ENCODE results near the gene BRS3.

BRS3 gene

GRCh38 chrX:136468391-136469103 is 19.2 kb upstream of the BRS3 start:
- POLR2A ChIA-PET, result no interaction called here
- no peaks in the 10 kb centered on the region for H3K36me3 ChIP-seq (ENCODE audit: control insufficient read depth in 4 of 4, insufficient read depth in 4 of 4, low read length in 3 of 4)
- H3K9me3 ChIP-seq (ENCODE audit: control extremely low read depth in 1 of 5, control insufficient read depth in 4 of 5, insufficient read depth in 2 of 5, low read depth in 1 of 5, low read length in 4 of 5), result peaks cover 0 to 4% (median 0%) of the 10 kb centered on the region in 5 experiments
- WGBS (ENCODE audit: insufficient coverage), result no CpG with 5 or more reads among the region's 2 CpGs
- no peak overlapping the region for H3K27ac ChIP-seq (ENCODE audit: insufficient read depth in 1 of 2, low read depth in 1 of 2, low read length in 2 of 2, poor library complexity in 1 of 2, severe bottlenecking in 2 of 2)
- DNase-seq, result no peak
- H3K4me3 ChIP-seq (ENCODE audit: control insufficient read depth in 1 of 7, extremely low read depth in 1 of 7, insufficient read depth in 4 of 7, low read depth in 2 of 7, low read length in 6 of 7), result no peak overlapping the region
- H3K27me3 ChIP-seq (replicated peaks in 2 of 5; ENCODE audit: control insufficient read depth in 4 of 5, insufficient read depth in 5 of 5, low read length in 4 of 5), result no peaks in the 10 kb centered on the region
- H3K4me1 ChIP-seq (ENCODE audit: control extremely low read depth in 1 of 4, control insufficient read depth in 4 of 4, insufficient read depth in 4 of 4, low read length in 3 of 4), result no peaks in the 10 kb centered on the region
- CTCF ChIA-PET, result no interaction called here

GRCh38 chrX:136473663-136474062 is 14.1 kb upstream of the BRS3 start:
- Histone ChIP-seq H3K27ac (ENCODE audit: insufficient read depth in 1 of 2, low read depth in 1 of 2, low read length in 2 of 2, poor library complexity in 1 of 2, severe bottlenecking in 2 of 2) (no peak overlapping the region), H3K9me3 (ENCODE audit: control extremely low read depth in 1 of 5, control insufficient read depth in 4 of 5, insufficient read depth in 2 of 5, low read depth in 1 of 5, low read length in 4 of 5) (peaks cover 0 to 4% (median 0%) of the 10 kb centered on the region in 5 experiments), H3K27me3 (replicated peaks in 2 of 5; ENCODE audit: control insufficient read depth in 4 of 5, insufficient read depth in 5 of 5, low read length in 4 of 5) (no peaks in the 10 kb centered on the region), H3K4me1 (ENCODE audit: control extremely low read depth in 1 of 4, control insufficient read depth in 4 of 4, insufficient read depth in 4 of 4, low read length in 3 of 4) (no peaks in the 10 kb centered on the region), H3K36me3 (ENCODE audit: control insufficient read depth in 4 of 4, insufficient read depth in 4 of 4, low read length in 3 of 4) (no peaks in the 10 kb centered on the region), H3K4me3 (ENCODE audit: control insufficient read depth in 1 of 7, extremely low read depth in 1 of 7, insufficient read depth in 4 of 7, low read depth in 2 of 7, low read length in 6 of 7) (no peak overlapping the region)
- POLR2A ChIA-PET, result no interaction called here
- 65% methylated on average over 3 of the region's 4 CpGs for WGBS (ENCODE audit: insufficient coverage)
- DNase-seq, result no peak
- CTCF ChIA-PET, result no interaction called here

- H3K27ac ChIP-seq (ENCODE audit: insufficient read depth in 1 of 2, low read depth in 1 of 2, low read length in 2 of 2, poor library complexity in 1 of 2, severe bottlenecking in 2 of 2), result no peak overlapping the region
- no peak overlapping the region for H3K4me3 ChIP-seq (ENCODE audit: control insufficient read depth in 1 of 7, extremely low read depth in 1 of 7, insufficient read depth in 4 of 7, low read depth in 2 of 7, low read length in 6 of 7)
- ChIA-PET POLR2A (no interaction called here), CTCF (interaction anchor here (1.2 kb wide), 1 partner anchor 65 kb away, joined by 3 read pairs; no protein-coding TSS in a partner anchor)
- no peak for DNase-seq
- 81% methylated on average over 2 of the region's 3 CpGs for WGBS (ENCODE audit: insufficient coverage)
- H3K27me3 ChIP-seq (replicated peaks in 2 of 5; ENCODE audit: control insufficient read depth in 4 of 5, insufficient read depth in 5 of 5, low read length in 4 of 5), result no peaks in the 10 kb centered on the region
- no peaks in the 10 kb centered on the region for H3K4me1 ChIP-seq (ENCODE audit: control extremely low read depth in 1 of 4, control insufficient read depth in 4 of 4, insufficient read depth in 4 of 4, low read length in 3 of 4)
- H3K36me3 ChIP-seq (ENCODE audit: control insufficient read depth in 4 of 4, insufficient read depth in 4 of 4, low read length in 3 of 4), result no peaks in the 10 kb centered on the region
- peaks cover 0 to 4% (median 0%) of the 10 kb centered on the region in 5 experiments for H3K9me3 ChIP-seq (ENCODE audit: control extremely low read depth in 1 of 5, control insufficient read depth in 4 of 5, insufficient read depth in 2 of 5, low read depth in 1 of 5, low read length in 4 of 5)
These were observed 12.5 kb upstream of the BRS3 start for GRCh38 chrX:136475236-136475635.

GRCh38 chrX:136476501-136476900 is 11.2 kb upstream of the BRS3 start:
- 100% methylated on average over 2 of the region's 2 CpGs for WGBS (ENCODE audit: insufficient coverage)
- Histone ChIP-seq H3K27ac (ENCODE audit: insufficient read depth in 1 of 2, low read depth in 1 of 2, low read length in 2 of 2, poor library complexity in 1 of 2, severe bottlenecking in 2 of 2) (no peak overlapping the region), H3K4me3 (ENCODE audit: control insufficient read depth in 1 of 7, extremely low read depth in 1 of 7, insufficient read depth in 4 of 7, low read depth in 2 of 7, low read length in 6 of 7) (no peak overlapping the region), H3K27me3 (replicated peaks in 2 of 5; ENCODE audit: control insufficient read depth in 4 of 5, insufficient read depth in 5 of 5, low read length in 4 of 5) (no peaks in the 10 kb centered on the region), H3K9me3 (ENCODE audit: control extremely low read depth in 1 of 5, control insufficient read depth in 4 of 5, insufficient read depth in 2 of 5, low read depth in 1 of 5, low read length in 4 of 5) (peaks cover 0 to 4% (median 0%) of the 10 kb centered on the region in 5 experiments), H3K36me3 (ENCODE audit: control insufficient read depth in 4 of 4, insufficient read depth in 4 of 4, low read length in 3 of 4) (no peaks in the 10 kb centered on the region), H3K4me1 (ENCODE audit: control extremely low read depth in 1 of 4, control insufficient read depth in 4 of 4, insufficient read depth in 4 of 4, low read length in 3 of 4) (no peaks in the 10 kb centered on the region)
- ChIA-PET CTCF (interaction anchor here (1.2 kb wide), 1 partner anchor 66 kb away, joined by 3 read pairs; no protein-coding TSS in a partner anchor), POLR2A (no interaction called here)
- no peak for DNase-seq

GRCh38 chrX:136477026-136477425 is 10.7 kb upstream of the BRS3 start:
- POLR2A ChIA-PET, result no interaction called here
- Histone ChIP-seq H3K27me3 (replicated peaks in 2 of 5; ENCODE audit: control insufficient read depth in 4 of 5, insufficient read depth in 5 of 5, low read length in 4 of 5) (no peaks in the 10 kb centered on the region), H3K36me3 (ENCODE audit: control insufficient read depth in 4 of 4, insufficient read depth in 4 of 4, low read length in 3 of 4) (no peaks in the 10 kb centered on the region), H3K4me1 (ENCODE audit: control extremely low read depth in 1 of 4, control insufficient read depth in 4 of 4, insufficient read depth in 4 of 4, low read length in 3 of 4) (no peaks in the 10 kb centered on the region), H3K9me3 (ENCODE audit: control extremely low read depth in 1 of 5, control insufficient read depth in 4 of 5, insufficient read depth in 2 of 5, low read depth in 1 of 5, low read length in 4 of 5) (peaks cover 0 to 4% (median 0%) of the 10 kb centered on the region in 5 experiments), H3K4me3 (ENCODE audit: control insufficient read depth in 1 of 7, extremely low read depth in 1 of 7, insufficient read depth in 4 of 7, low read depth in 2 of 7, low read length in 6 of 7) (no peak overlapping the region), H3K27ac (ENCODE audit: insufficient read depth in 1 of 2, low read depth in 1 of 2, low read length in 2 of 2, poor library complexity in 1 of 2, severe bottlenecking in 2 of 2) (no peak overlapping the region)
- DNase-seq, result no peak
- 75% methylated on average over 2 of the region's 2 CpGs for WGBS (ENCODE audit: insufficient coverage)
- CTCF ChIA-PET, result interaction anchor here (1.3 kb wide), 1 partner anchor 449 kb away, joined by 3 read pairs; no protein-coding TSS in a partner anchor

- 57% methylated on average over 4 of the region's 4 CpGs for WGBS (ENCODE audit: insufficient coverage)
- Histone ChIP-seq H3K9me3 (ENCODE audit: control extremely low read depth in 1 of 5, control insufficient read depth in 4 of 5, insufficient read depth in 2 of 5, low read depth in 1 of 5, low read length in 4 of 5) (no peaks in the 10 kb centered on the region), H3K36me3 (ENCODE audit: control insufficient read depth in 4 of 4, insufficient read depth in 4 of 4, low read length in 3 of 4) (no peaks in the 10 kb centered on the region), H3K4me3 (ENCODE audit: control insufficient read depth in 1 of 7, extremely low read depth in 1 of 7, insufficient read depth in 4 of 7, low read depth in 2 of 7, low read length in 6 of 7) (no peak overlapping the region), H3K27me3 (replicated peaks in 2 of 5; ENCODE audit: control insufficient read depth in 4 of 5, insufficient read depth in 5 of 5, low read length in 4 of 5) (peaks cover 0 to under 1% (median 0%) of the 10 kb centered on the region in 5 experiments), H3K27ac (ENCODE audit: insufficient read depth in 1 of 2, low read depth in 1 of 2, low read length in 2 of 2, poor library complexity in 1 of 2, severe bottlenecking in 2 of 2) (no peak overlapping the region), H3K4me1 (ENCODE audit: control extremely low read depth in 1 of 4, control insufficient read depth in 4 of 4, insufficient read depth in 4 of 4, low read length in 3 of 4) (no peaks in the 10 kb centered on the region)
- DNase-seq, result no peak
- ChIA-PET CTCF (no interaction called here), POLR2A (no interaction called here)
These were observed 7.4 kb upstream of the BRS3 start for GRCh38 chrX:136480383-136480782.

GRCh38 chrX:136488706-136489105 is 959 bp downstream of the BRS3 start:
- no peak for DNase-seq
- CTCF ChIA-PET, result no interaction called here
- H3K9me3 ChIP-seq (ENCODE audit: control extremely low read depth in 1 of 5, control insufficient read depth in 4 of 5, insufficient read depth in 2 of 5, low read depth in 1 of 5, low read length in 4 of 5), result no peaks in the 10 kb centered on the region
- H3K4me3 ChIP-seq (ENCODE audit: control insufficient read depth in 1 of 7, extremely low read depth in 1 of 7, insufficient read depth in 4 of 7, low read depth in 2 of 7, low read length in 6 of 7), result no peak overlapping the region
- no peaks in the 10 kb centered on the region for H3K36me3 ChIP-seq (ENCODE audit: control insufficient read depth in 4 of 4, insufficient read depth in 4 of 4, low read length in 3 of 4)
- WGBS (ENCODE audit: insufficient coverage), result 61% methylated on average over 4 of the region's 5 CpGs
- H3K27me3 ChIP-seq (replicated peaks in 2 of 5; ENCODE audit: control insufficient read depth in 4 of 5, insufficient read depth in 5 of 5, low read length in 4 of 5), result peaks cover 0 to 6% (median 0%) of the 10 kb centered on the region in 5 experiments
- H3K4me1 ChIP-seq (ENCODE audit: control extremely low read depth in 1 of 4, control insufficient read depth in 4 of 4, insufficient read depth in 4 of 4, low read length in 3 of 4), result peaks cover 0 to 2% (median under 1%) of the 10 kb centered on the region in 4 experiments
- H3K27ac ChIP-seq (ENCODE audit: insufficient read depth in 1 of 2, low read depth in 1 of 2, low read length in 2 of 2, poor library complexity in 1 of 2, severe bottlenecking in 2 of 2), result no peak overlapping the region
- POLR2A ChIA-PET, result interaction anchor here (0.5 kb wide), 1 partner anchor 53 kb away, joined by 7 read pairs; no protein-coding TSS in a partner anchor
